GM11168 (cell line): Measurements from ENCODE around the gene FYN.

ENCODE experiments used
- in situ Hi-C: fragments of 300-500 bp; cut with MboI; formaldehyde crosslinking; loops from one replicate; pipeline ENCODE4 v1.12.0; 2022; ENCODE audit warnings: low sequenced_read_pairs; ENCODE audit not compliant: unreplicated experiment

The FYN gene

GRCh38 chr6:111813237-111813636 is 60.0 kb downstream of the FYN start:
- in situ Hi-C loops = no loop called here

GRCh38 chr6:111812060-111813038 is 60.9 kb downstream of the FYN start:
- in situ Hi-C loops = no loop called here

GRCh38 chr6:111810294-111811131 is 62.7 kb downstream of the FYN start:
- in situ Hi-C loops = no loop called here

- in situ Hi-C loops = no loop called here
These were observed 63.5 kb downstream of the FYN start for GRCh38 chr6:111809766-111810165.

GRCh38 chr6:111809264-111809663 is 64.0 kb downstream of the FYN start:
- in situ Hi-C loops = no loop called here

GRCh38 chr6:111808493-111808892 is 64.8 kb downstream of the FYN start:
- in situ Hi-C loops = no loop called here

- in situ Hi-C loops = no loop called here
These were observed 66.4 kb downstream of the FYN start for GRCh38 chr6:111806561-111807497.

- in situ Hi-C loops = no loop called here
These were observed 67.1 kb downstream of the FYN start for GRCh38 chr6:111806165-111806547.

- in situ Hi-C loops = no loop called here
These were observed 67.6 kb downstream of the FYN start for GRCh38 chr6:111805511-111806164.

GRCh38 chr6:111804627-111805235 is 68.5 kb downstream of the FYN start:
- in situ Hi-C loops = no loop called here

- in situ Hi-C loops = no loop called here
These were observed 69.4 kb downstream of the FYN start for GRCh38 chr6:111803804-111804203.

- in situ Hi-C loops = no loop called here
These were observed 69.9 kb downstream of the FYN start for GRCh38 chr6:111803371-111803770.

- in situ Hi-C loops = no loop called here
These were observed 70.4 kb downstream of the FYN start for GRCh38 chr6:111802720-111803330.

- in situ Hi-C loops = no loop called here
These were observed 71.2 kb downstream of the FYN start for GRCh38 chr6:111802015-111802414.

GRCh38 chr6:111800821-111801220 is 72.4 kb downstream of the FYN start:
- in situ Hi-C loops = no loop called here

- in situ Hi-C loops = no loop called here
These were observed 72.9 kb downstream of the FYN start for GRCh38 chr6:111800259-111800765.

- in situ Hi-C loops = no loop called here
These were observed 73.5 kb downstream of the FYN start for GRCh38 chr6:111799576-111800258.

- in situ Hi-C loops = no loop called here
These were observed 74.9 kb downstream of the FYN start for GRCh38 chr6:111798281-111798725.
